Measurements from ENCODE around the gene TMEM132E.

- TF ChIP-seq CTCF (conservative IDR thresholded peaks at IDR 0.05 in 1 of 2, IDR thresholded peaks at IDR 0.05 in 1 of 2; ENCODE audit: extremely low read depth in 1 of 2, insufficient read depth in 1 of 2, low read depth in 1 of 2, low read length in 2 of 2) (no peak), EZH2 (IDR thresholded peaks at IDR 0.05; ENCODE audit: borderline replicate concordance, low read length) (no peak)
Observed at GRCh38 chr17:34665150-34665806, 85.9 kb downstream of the TMEM132E start.
